NCI-H146 treated with DMSO at 0.1 percent for 48 hours (cell line): ENCODE measurements around the gene TMEM69.
"Not testable (repeated sequence)": the region's sequence is repeated elsewhere in the genome, so short reads cannot be mapped to it uniquely, and the experiment has no call there.

ENCODE experiments used
- DNase-seq: peaks from one replicate; lab custom pipeline; 2025; ENCODE audit not compliant: unreplicated experiment; lab: John Stamatoyannopoulos, UW

Gene TMEM69

GRCh38 chr1:45687754-45688740 lies at the start of gene TMEM69:
Gene TMEM69, plus strand, starts transcription at chr1:45688181. Its CDS starts 2,888 bp downstream, at chr1:45691069.
- peak; percentile 61 for DNase-seq

GRCh38 chr1:45640293-45640692 lies 47.7 kb upstream of the TMEM69 start:
- DNase-seq, result no peak

DNA sequence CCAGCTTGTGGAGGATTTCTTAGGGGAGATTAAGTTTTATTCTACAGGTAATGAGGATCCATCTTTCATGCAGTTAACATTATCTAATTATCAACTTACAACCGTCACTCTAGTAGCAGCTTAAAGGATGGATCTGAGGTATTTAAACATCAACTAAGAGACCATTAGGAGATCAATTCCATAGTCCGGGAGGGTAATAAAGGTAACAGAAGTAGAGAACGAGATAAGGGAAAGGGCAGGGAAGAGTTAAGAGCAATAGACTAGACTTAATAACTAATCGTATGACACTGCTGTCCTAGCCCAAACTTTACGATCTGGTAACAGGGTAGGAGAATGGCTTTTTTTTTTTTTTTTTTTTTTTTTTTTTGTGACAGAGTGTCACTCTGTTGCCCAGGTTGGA lies 44.7 kb upstream of the TMEM69 start:
- DNase-seq, result no peak

DNA sequence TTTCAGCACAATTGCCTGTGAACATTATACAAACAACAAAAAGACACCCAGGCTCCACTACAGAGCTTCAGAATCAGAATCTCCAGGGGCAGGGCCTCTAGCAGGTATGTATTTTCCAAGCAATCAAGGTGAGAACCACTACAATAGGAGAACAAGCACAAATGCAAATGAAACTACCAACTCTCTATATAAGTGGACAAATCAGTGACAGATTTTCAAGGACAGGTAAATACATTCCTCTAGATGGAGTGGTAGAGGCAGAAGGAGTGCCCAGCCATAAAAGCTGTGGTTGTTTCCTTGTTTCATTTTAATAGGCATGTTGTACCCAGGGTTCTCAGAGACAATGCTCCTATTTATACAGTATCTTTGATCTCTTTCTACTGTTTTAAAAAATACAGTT lies 44.0 kb upstream of the TMEM69 start:
- DNase-seq, result no peak

GRCh38 chr1:45644661-45645060 lies 43.3 kb upstream of the TMEM69 start:
- DNase-seq, result no peak

DNA sequence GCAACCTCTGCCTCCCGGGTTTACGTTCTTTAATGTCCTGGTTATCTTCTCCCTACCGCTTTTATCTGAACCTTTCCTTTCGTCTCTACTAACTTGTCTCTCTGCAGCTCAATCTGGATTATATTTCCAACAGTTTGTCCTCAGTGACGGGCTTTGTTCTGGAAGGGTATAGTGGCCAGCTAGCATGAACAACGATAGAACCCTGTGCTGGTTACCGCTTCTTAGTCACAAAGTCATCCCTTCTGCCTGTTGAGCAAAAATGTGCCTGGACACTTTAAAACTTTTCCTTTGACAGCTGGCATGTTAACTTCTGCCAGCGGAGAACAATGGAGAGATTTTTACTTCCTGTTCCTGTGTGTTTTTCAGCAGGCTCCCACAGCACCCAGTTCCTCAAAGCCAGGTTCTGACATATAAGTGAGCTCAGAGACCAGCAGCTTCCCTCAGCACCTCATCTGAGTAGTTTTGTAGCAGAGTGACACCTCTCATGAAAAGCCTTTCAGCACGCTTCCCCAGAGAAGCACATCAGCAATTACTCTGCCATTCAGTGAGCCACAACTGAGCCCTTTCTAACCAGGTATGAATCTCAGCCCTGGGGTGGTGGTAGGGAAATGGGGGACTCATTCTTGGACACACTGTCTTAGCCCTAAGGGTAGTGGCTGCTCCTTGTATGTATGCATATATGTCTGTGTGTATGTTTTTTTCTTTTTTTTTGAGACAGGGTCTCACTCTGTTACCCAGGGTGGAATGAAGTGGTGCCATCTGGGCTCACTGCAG lies 40.5 kb upstream of the TMEM69 start:
- no peak for DNase-seq

DNA sequence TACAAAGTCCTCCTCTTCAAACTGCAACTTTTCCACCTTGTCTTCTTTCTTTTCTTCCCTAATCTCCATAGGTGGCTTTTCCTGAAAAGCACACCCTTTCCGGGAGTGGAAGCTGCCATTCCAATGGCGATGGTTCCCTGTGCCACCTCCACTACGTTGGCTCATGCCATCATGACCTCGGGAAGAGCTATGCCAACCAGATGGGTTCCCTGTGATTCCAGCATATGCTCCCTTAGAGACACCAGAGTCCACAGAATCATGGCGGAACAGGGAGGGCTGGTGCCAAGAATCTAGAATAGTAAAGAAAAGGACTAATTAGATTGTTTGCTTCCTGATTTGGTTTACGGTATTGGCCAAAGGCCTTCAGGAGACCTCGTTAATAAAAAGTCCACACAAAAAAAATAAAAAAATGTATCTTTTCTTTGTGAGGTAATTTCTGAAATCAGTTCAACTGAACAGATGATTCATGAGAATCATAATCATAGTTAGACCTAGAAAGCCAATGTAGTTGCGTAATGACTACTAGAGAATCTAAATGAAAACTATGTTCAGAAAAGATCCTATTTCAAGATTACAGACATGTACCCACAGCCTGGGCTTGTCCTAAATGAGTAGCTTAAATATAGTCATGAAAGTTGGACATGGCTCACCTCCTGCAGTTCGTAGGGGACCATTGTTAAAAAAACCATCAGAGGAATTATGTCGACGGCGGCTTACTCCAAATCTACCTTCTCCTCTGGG lies 33.3 kb upstream of the TMEM69 start:
- no peak for DNase-seq

- DNase-seq, result no peak
Measured at GRCh38 chr1:45656573-45657226, 31.3 kb upstream of the TMEM69 start.

DNA sequence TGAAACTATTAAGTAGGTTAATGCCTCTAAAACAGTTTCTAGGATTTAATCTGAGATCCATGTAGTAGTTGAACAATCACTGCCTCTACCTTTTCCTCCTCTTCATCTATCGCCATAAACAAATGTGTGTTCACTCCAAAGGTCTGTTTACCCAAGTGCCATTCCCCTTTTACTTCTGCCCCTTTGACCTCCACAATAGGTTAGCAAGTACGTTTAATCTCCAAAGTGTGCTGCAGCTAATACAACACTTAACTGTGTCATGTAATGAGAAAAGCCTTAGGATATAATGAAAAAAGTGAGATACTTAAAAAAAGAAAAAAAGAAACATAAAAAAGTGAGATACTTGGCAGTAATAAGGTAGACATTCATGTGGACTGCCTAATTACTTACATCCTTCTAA lies 29.8 kb upstream of the TMEM69 start:
- DNase-seq, result no peak

- DNase-seq, result no peak
Measured at GRCh38 chr1:45659222-45659621, 28.8 kb upstream of the TMEM69 start.

DNA sequence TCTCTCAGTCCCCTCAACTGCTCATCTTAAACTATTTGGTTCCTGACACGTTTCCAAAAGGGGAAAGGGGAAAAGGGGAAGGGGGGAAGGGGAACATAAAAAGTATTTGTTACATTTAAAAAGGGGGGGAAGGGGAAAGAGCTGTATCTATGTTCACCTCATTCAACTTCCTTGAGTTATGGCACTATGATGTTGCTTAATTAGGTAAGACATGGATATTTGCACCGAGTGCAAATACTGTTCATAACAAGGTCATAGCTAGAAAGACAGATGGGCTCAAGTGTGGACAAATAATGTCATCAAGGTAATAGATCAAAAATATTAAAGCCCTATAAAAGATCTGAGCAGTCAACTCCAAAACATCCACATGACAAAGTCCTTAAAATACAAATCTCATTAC lies 27.6 kb upstream of the TMEM69 start:
- no peak for DNase-seq

DNA sequence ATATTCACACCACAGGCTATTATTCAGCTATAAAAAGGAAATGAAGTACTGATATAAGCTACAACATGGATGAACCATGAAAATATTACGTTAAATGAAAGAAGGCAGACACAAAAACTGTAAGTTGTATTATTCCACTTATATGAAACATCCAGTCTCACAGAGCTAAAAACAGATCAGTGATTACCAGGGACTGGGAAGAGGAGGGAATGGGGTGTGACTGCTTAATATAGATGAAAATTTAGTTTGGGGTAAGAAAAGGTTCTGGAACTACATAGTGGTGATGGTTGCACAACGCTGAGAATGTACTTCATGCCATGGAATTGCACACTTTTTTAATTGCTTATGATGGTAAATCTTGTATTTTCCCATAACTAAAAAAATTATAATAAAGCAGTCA lies 21.1 kb upstream of the TMEM69 start:
- no peak for DNase-seq

DNA sequence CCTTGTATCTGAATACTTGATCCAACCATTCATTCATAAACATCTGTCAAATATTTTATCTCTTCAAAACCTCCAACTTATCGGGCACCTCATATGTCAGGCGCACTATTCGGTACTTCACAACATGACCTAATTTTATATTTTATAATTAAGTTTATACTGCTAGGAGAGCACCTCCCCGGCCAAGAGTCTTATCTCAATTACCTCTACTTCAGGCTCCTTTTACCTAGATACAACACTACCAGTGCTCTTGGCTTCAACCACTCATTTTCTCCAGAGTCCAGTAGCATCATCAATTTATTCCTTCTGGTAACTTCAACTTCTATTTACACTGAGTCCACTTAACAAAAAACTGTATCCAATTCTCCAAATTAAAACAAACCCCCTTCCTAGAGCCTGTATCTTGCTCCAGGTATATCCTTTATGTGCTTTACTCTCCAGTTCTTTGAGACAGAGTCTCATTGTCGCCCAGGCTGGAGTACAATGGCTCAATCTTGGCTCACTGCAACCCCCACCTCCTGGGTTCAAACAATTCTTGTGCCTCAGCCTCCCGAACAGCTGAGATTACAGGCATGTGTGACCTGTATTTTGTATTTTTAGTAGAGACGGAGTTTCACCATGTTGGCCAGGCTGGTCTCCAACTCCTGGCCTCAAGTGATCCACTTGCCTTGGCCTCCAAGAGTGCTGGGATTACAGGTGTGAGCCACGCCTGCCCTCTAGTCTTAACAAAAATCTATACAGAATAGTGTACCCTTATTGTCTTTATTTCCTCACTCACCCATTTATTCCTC lies 20.5 kb upstream of the TMEM69 start:
- DNase-seq, result no peak

- DNase-seq, result no peak
Measured at GRCh38 chr1:45668526-45668925, 19.5 kb upstream of the TMEM69 start.

DNA sequence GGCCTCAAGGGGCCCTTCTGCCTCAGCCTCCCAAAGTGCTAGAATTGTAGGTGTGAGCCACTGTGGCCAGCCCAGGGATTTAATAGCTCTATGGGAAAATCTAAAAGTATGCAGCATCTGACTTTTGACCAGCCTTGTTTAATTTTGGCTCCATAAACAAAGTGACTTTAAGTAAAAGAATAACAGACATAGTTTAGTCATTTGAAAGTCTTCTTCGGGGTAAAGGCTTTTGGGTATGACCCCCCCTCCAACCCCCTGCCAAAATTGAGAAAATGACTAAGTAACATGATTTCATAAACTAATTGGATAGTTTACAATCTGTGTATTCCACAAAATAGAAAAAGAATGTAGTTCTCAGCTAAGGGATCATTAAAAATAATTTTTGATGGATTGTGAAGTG lies 18.6 kb upstream of the TMEM69 start:
- DNase-seq, result no peak

- no peak for DNase-seq
Measured at GRCh38 chr1:45669859-45670655, 17.9 kb upstream of the TMEM69 start.

DNA sequence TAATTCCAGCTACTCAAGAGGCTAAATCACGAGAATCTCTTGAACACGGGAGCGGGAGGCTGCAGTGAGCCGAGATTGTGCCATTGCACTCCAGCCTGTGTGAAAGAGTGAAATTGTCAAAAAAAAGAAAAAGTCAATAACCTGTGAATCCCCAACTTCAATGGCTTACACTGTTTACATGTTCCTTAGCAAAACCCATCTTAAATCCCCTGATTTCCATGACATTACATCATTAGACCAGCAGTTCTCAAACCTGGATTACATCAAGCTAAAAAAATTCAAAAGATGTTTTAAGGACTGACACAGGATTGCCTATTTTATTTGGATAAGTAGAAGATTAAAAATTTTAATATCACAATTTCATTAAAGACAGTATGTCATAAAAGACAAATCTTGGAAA lies 14.0 kb upstream of the TMEM69 start:
- DNase-seq, result no peak

- DNase-seq, result no peak
Measured at GRCh38 chr1:45674478-45674877, 13.5 kb upstream of the TMEM69 start.

DNA sequence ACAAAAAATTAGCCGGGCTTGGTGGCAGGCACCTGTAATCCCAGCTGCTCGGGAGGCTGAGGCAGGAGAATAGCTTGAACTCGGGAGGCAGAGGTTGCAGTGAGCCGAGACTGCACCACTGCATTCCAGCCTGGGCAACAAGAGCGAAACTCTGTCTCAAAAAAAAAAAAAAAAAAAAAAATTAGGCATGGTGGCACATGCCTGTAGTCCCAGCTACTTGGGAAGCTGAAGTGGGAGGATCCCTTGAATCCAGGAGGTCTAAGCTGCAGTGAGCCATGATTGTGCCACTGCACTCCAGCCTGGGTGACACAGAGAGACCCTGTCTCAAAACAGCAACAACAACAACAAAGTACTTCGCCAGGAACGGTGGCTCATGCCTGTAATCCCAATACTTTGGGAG lies 11.4 kb upstream of the TMEM69 start:
- not testable (repeated sequence) for DNase-seq
